ENCODE measurements around the gene FBXW2.

GRCh38 chr9:120717176-120717575, 76.0 kb downstream of the FBXW2 start:
- TF ChIP-seq EZH2 (IDR thresholded peaks at IDR 0.05) (no peak), POLR2AphosphoS5 (IDR thresholded peaks at IDR 0.05; ENCODE audit: borderline replicate concordance, low read depth, low read length) (no peak), FOXP2 (optimal IDR thresholded peaks at IDR 0.05; ENCODE audit: control extremely low read depth, extremely low read length, insufficient read depth) (no peak)
